GM18526 (cell line): ENCODE data around the gene TBXAS1.

Experiments used
- POLR2A ChIP-seq: IDR thresholded peaks from 3 replicates; pipeline ENCODE4 v1.6.1; 2011; ENCODE audit not compliant: insufficient read length; ENCODE audit errors: extremely low read depth

The TBXAS1 gene

DNA sequence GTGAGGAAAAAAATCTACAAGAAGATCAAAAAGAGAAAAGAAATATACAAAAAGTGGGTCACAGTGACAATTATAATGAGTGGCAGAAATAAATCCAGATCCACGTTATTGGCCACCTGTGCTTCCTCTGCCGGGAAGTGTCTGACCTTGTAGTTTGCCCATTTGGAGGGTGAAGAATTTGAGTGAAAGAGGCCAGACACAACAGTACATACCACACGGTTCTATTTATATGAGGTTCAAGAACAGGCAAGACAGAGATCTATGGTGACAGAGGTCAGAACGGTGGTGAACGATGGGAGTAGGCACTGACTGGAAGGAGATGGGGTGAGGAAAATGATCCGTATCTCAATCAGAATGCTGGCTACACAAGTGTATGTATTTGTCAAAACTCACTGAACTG lies 216.6 kb downstream of the TBXAS1 start:
- TF ChIP-seq POLR2A = no peak

DNA sequence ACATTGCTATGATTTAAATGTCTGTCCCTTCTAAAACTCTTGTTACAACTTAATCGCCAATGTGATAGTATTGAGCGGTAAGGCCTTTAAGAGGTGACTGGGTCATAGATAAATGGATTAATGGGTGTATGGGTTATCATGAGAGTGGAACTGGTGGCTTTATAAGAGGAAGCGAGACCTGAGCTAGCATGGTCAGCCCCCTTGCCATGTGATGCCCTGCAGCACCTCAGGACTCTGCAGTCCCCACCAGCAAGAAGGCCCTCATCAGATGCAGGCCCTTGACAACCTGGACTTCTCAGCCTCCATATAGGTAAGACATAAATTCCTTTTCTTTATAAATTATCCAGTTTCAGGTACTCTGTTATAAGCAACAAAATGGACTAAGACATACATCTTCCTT lies 218.1 kb downstream of the TBXAS1 start:
- no peak for TF ChIP-seq POLR2A

DNA sequence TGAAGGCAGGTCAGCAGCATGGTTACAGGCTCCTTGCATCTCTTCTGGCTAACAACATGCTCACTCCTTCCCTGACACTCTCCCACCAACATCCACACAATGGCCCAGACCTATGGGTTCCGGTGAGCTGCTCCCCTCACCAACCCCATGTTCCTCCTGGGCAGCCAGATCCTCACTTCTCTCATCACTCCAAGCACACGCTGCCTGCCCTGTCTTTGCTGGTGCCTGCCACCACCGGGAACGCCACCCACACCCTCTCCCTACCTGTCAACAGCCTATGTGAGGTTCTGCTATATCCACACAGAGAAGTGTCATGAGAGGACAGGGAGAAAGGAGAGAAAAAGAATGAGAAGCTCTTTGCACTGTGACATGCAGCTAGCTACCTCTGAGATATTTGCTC lies 219.1 kb downstream of the TBXAS1 start:
- TF ChIP-seq POLR2A = no peak

DNA sequence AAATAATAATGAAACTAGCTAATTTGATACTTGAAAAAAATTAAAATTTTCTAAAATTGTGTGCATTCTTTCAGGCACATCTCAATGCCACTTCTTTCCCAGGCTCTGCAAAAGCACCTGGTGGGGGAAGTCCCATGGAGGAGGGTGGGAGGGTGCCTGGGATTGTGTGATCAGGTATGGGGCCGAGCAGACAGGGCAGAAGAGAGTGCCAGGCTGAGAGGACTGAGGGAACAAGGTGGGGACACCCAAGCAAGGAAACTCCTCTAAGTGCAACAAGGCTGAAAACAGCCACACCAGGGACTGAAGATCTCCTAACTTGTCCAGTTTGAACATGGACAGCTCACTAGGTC lies 219.9 kb downstream of the TBXAS1 start:
- no peak for TF ChIP-seq POLR2A

DNA sequence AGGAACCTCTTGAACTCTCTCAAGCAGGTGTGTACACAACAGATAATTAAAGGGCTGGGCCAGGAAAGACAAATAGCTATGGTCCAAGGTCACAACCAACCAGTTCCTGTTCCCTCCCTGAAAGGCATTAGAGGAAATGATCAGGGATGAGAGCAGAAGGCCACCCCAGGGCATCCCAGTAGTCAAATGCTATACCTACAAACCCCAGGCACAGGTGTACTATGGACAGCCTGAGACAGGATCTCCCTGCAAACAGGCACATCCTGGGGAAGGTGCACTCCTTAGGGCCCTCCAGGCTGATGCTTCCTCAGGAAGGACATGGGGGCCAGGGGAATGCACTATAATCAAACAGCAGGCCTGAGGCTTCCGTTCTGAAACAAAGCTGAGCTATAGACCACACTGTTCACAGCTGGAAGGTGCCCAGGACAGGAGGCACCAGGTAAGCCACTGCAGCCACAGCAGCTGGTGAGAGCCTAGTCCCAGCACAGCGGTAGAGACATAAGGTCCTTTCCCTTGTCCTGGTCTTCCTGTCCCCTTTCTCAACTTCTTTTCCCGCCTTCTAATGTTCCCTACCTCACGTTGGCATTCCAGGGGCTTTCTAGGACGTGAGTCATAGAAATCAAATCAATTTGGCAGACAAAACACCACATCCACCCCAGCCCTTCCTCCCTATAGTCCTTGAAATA lies 220.4 kb downstream of the TBXAS1 start:
- no peak for TF ChIP-seq POLR2A

DNA sequence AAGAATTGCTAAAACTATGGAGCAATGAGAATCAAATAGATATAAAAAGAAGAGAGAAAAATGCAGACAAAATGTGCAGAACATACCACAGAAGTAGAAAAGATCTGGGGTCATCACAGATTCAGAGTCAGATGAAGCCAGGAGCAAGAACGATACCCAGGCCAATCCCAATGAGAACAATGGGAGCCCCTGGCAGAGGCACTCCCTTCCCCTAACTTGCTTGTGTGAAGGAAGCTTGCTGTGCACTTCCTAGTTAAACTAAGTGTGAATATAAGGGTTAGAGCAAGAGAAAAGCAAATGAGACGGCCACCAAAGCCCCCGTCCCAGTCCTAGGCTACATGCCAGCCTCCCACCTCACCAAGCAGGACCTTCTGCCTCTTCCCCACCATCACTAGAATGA lies 221.0 kb downstream of the TBXAS1 start:
- TF ChIP-seq POLR2A = no peak

DNA sequence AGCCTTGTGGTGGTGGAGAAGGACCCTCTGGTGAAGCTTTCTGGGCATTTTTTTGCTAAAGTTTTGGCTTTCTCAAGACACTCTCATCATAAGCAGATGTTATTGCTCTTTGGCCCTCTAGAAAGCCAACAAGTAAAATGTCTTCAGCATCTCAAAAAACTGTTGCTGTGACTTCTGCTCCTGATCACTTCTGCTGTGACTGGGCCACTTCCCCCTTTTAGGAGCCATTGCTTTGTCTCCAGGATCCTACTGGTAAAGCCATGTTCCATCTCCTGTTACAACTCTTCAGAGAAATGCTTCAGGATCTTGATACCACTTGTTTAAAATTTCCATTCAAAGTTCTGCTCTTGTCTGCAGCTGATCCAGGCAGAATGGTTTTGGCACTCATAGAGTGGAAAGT lies 222.8 kb downstream of the TBXAS1 start:
- TF ChIP-seq POLR2A = no peak

DNA sequence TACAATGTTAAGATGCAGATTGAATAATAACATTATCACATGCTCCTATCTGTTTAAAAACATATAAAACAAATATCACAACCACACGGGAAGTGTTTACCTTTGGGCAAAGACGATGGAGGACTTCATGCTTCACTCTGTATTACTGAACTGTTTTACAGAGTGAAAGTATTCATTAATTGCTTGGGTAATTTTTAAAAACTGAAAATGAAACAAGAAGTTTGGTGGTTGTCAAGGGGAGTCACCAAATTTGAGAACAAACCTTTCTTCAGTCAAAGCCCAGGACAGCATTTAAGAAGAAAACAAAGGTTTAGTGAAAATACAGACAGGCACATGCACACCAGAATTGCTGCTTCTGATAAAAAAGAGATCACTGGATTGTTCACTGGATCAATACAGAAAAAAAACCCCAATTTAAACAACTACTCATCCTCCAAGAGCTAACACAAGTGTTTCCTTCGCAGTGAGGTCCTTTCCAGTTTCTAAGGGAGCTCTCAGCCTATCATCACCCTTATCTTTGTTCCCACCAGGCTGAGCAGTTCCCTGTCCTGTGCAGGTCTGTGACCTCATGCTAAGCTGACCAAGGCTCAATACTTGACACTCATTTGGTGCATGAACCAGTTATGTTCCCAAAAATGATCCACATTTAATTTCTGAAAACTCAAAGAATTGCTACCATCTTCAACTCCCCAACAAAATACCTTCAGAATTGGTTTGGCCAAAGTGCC lies 224.9 kb downstream of the TBXAS1 start:
- no peak for TF ChIP-seq POLR2A

DNA sequence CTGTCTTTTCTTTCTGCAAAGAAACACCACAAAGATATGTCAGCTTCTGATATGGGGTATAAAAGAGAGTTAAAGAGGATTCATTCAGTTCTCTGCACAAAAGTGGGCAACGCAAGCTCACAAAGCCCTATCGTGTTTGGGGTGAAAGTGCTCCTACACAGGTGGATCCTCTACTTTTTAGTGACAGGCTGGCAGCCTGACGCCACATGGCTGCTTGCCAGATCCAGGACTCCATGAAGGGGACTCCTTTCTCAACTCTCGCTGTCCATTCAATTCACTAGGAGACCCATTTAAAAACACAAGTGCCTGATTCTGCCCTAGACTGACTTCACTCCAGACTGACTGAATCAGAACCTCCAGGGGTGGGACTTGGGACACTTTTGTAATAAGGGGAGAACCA lies 225.7 kb downstream of the TBXAS1 start:
- no peak for TF ChIP-seq POLR2A

DNA sequence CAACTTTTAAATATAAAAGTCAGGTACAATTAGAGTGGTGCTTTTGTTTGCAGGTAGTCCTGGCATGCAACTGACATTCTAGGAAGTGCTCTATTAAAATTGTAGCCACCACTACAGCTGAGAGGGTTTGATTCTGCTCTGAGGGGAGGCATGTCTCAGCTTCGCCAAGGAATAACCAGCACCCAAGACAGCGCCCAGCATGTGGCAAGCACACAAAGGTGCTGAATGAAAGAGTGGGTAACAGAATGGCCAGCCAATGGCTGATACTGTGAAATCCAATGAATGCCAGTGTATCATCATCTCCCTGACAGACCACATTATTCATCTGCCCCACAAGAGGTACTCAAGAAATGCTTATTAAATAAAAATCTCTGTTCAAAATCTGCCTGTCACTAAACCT lies 226.8 kb downstream of the TBXAS1 start:
- TF ChIP-seq POLR2A = no peak

DNA sequence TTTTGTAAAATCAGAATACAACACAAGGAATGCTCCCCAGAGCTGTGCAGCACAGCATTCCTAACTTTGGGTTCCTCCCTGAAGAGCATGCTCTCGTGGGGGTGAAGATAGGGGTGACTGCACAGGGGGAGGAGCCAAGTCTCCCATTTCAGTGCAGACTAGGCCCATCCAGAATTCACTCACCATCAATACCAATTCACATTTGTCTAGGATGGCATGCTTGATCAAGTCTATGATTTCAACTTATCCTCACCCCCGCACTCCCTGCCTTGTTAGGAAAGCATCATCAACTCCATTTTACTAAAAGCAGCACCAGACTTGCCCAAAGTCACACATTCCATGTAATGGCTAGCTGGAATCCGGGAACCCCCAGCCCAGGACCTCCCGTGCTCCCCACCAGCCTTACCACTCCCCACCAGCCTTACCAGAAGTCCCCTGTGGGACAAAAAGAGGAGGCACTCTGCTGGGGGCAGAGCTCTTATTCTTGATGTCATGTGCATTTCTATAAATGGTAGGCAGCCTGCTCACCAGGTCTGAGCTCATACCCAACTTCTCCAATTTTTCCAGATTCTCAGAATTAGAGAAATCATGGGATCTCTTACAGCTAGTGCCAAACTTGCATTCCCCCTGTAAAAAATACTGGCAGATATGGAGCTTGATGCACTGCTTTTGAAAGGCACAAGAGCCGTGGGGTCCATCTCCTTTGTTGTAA lies 227.5 kb downstream of the TBXAS1 start:
- TF ChIP-seq POLR2A = no peak

DNA sequence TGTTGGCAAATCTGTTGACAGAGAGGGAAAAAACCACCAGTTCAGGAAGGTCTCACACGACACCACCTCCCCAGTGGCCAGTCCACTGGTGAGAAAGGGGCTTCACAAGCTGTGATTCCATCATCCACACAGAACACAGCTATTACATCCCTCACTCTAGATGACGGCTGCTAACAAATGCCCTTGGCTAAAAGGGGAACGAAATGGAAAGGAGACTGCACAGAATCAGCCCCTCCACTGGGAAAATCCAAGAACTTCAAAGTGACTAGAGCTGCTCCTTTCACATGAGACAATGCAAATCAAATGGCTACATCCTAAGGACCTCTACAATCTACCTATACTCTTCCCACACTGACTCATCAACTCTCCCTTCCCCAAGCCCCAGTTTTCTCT lies 228.1 kb downstream of the TBXAS1 start:
- no peak for TF ChIP-seq POLR2A

DNA sequence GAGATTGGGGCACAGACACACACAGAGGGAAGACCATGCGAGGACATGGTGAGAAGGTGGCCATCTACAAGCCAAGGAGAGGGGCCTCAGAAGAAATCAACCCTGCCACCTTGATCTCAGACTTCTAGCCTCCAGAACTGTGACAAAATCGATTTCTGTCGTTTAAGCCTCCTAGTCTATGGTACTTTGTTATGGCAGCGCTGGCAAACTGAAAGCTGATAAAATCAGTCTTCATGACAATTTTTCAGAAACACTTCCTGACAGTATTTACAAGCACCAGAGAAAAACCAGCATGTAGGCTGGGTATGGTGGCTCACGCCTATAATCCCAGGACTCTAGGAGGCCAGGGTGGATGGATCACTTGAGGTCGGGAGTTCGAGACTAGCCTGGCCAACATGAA lies 229.5 kb downstream of the TBXAS1 start:
- TF ChIP-seq POLR2A = no peak

DNA sequence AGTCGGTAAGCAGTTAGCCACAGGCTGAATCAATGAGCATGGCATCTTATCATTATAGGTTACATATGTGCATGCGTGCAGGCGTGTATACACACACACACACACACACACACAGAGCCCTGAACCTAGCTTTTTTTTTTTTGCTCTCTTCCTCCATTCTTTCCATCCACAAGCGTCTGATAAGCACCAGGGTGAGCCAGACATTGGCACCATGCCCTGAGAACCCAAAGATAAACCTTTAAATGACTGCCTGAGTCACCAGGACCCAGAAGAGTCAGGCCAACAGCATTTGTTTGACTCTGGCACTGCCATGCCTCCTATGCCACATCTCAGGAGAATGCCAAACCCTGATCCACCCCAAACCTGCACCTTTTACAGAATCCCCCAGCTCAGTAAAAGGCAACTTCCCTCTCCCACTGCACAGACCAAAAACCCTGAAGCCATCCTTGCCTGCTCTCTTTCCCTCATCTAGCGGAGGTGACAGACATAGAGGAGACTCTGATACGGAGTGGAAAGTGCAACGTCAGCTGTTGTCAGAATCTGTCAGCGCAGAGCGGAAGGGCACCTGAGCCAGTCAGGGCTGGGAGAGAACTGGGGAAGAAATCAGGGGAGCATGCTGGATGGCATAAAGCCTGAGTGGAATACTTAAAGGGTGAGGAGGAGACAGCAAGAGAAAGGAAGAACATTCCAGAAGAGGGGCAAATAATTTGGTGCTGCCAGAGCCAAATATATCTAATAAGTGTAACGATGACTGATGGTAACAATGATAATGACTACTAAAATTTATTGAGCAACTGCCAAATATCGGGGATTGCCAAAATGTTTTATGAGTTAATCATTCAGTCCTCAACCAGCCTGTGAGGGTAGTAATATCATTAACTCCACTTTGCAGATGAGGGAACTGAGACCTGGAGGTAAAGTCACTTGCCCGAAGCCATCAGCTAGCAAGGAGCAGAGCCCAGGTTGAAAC lies 230.5 kb downstream of the TBXAS1 start:
- TF ChIP-seq POLR2A = no peak

DNA sequence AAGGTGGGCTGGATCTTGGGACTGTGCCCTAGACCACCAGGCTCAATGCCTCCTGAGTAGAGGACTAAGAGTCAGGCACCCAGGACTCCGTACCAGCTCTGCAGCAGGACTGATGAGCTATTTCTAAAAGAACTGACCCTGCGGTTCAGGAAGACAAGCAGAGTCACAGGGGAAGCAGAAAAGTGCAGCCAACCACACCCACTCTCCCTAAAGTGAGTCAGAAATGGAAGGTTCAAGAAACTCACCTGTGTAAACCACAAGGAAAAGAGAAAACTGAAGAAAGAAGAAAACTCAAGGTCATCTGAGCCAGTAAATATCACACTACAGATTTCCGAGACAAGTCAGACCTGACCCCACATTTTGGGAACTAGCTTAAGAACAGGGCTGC lies 231.2 kb downstream of the TBXAS1 start:
- TF ChIP-seq POLR2A = no peak

DNA sequence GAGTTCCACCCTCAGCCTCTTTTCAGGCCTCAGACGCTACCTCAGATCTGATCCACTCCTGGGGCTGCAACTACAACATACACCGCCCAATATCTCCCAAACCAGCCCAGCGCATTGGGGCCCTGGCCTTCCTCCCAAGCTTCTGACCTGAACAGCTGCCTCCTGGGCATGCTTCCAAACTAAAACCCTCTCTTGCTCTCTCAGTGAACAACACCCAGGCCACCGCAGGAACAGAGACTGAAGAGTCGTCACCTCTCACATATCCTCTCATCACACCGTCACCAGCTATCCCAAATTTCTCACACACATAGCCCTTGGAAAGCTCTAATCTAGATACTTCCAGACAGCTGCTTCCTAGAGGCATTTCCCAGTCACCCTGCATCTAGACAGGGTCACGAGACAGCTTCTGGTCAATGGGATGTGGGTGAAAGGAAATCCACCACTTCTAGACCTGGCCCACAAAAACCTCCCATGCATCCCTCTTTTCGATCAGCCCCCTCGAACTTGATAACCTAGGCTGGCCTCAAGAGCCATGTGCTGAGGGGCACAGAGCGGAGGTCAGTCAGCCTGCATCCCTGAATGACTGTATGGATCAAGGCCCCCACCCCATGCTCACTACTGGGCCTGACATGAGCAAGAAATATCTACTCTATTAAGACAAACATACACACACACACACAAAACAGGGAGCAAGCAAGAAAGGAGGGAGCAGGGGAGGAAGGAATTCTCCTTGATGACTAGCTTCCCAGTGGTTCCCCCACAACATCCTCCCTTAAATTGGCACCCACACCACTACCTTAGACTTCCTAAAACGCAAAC lies 231.9 kb downstream of the TBXAS1 start:
- no peak for TF ChIP-seq POLR2A
